NCI-H2227 treated with DMSO at 0.1 percent for 48 hours (cell line): ENCODE data around the gene SORL1-AS1.

Experiments
- DNase-seq: peaks from one replicate; lab custom pipeline; 2025; lab: John Stamatoyannopoulos, UW

The SORL1-AS1 gene

GRCh38 chr11:121476379-121477032 is 23.7 kb upstream of the SORL1-AS1 start:
- no peak for DNase-seq

GRCh38 chr11:121474680-121475079 is 21.9 kb upstream of the SORL1-AS1 start:
- DNase-seq = no peak

- DNase-seq = no peak
Measured at GRCh38 chr11:121473064-121473777, 20.5 kb upstream of the SORL1-AS1 start.

GRCh38 chr11:121472312-121472711 is 19.5 kb upstream of the SORL1-AS1 start:
- DNase-seq = no peak

GRCh38 chr11:121471167-121471566 is 18.4 kb upstream of the SORL1-AS1 start:
- no peak for DNase-seq

GRCh38 chr11:121469910-121470309 is 17.1 kb upstream of the SORL1-AS1 start:
- DNase-seq = no peak

GRCh38 chr11:121467965-121468364 is 15.2 kb upstream of the SORL1-AS1 start:
- no peak for DNase-seq

GRCh38 chr11:121467471-121467870 is 14.7 kb upstream of the SORL1-AS1 start:
- DNase-seq = no peak

- DNase-seq = peak; percentile 47
Measured at GRCh38 chr11:121466063-121466794, 13.5 kb upstream of the SORL1-AS1 start.

GRCh38 chr11:121465709-121466062 is 12.9 kb upstream of the SORL1-AS1 start:
- no peak for DNase-seq

GRCh38 chr11:121464352-121464946 is 11.7 kb upstream of the SORL1-AS1 start:
- no peak for DNase-seq

- no peak for DNase-seq
Measured at GRCh38 chr11:121463689-121464335, 11.0 kb upstream of the SORL1-AS1 start.

GRCh38 chr11:121461843-121462242 is 9.1 kb upstream of the SORL1-AS1 start:
- no peak for DNase-seq

- no peak for DNase-seq
Measured at GRCh38 chr11:121460941-121461514, 8.3 kb upstream of the SORL1-AS1 start.

- peak; percentile 40 for DNase-seq
Measured at GRCh38 chr11:121459413-121460017, 6.7 kb upstream of the SORL1-AS1 start.

- no peak for DNase-seq
Measured at GRCh38 chr11:121458551-121458950, 5.8 kb upstream of the SORL1-AS1 start.

GRCh38 chr11:121456816-121457431 is 4.2 kb upstream of the SORL1-AS1 start:
- no peak for DNase-seq

GRCh38 chr11:121456151-121456550 is 3.4 kb upstream of the SORL1-AS1 start:
- no peak for DNase-seq

GRCh38 chr11:121455115-121455514 is 2.3 kb upstream of the SORL1-AS1 start:
- no peak for DNase-seq

GRCh38 chr11:121453589-121454299 is 977 bp upstream of the SORL1-AS1 start:
- DNase-seq = no peak
